ENCODE data around the gene KLHL29. TPM values are rescaled to one million over a fixed set of nuclear protein-coding genes. Genes with fewer than 3 reads are reported as not detected.

The KLHL29 gene
- total RNA-seq, 2 donors from 2014 or later, result 2.0 to 2.9 TPM

GRCh38 chr2:23544589-23545295 lies 159.8 kb downstream of the KLHL29 start:
- Histone ChIP-seq H3K4me3 (no peak overlapping the region), H3K27me3 (no peaks in the 10 kb centered on the region), H3K36me3 (no peaks in the 10 kb centered on the region), H3K9ac (ENCODE audit: low read depth in 2 of 2, low read length in 2 of 2) (no peak overlapping the region), H3K9me3 (no peaks in the 10 kb centered on the region), H3K27ac (no peak overlapping the region), H3K4me1 (no peaks in the 10 kb centered on the region)
- intact Hi-C loops (cut with DNase I), result no loop called here
- TF ChIP-seq, protein P1, sequence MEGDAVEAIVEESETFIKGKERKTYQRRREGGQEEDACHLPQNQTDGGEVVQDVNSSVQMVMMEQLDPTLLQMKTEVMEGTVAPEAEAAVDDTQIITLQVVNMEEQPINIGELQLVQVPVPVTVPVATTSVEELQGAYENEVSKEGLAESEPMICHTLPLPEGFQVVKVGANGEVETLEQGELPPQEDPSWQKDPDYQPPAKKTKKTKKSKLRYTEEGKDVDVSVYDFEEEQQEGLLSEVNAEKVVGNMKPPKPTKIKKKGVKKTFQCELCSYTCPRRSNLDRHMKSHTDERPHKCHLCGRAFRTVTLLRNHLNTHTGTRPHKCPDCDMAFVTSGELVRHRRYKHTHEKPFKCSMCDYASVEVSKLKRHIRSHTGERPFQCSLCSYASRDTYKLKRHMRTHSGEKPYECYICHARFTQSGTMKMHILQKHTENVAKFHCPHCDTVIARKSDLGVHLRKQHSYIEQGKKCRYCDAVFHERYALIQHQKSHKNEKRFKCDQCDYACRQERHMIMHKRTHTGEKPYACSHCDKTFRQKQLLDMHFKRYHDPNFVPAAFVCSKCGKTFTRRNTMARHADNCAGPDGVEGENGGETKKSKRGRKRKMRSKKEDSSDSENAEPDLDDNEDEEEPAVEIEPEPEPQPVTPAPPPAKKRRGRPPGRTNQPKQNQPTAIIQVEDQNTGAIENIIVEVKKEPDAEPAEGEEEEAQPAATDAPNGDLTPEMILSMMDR (IDR thresholded peaks at IDR 0.05), result no peak
- DNase-seq, result no peak

DNA sequence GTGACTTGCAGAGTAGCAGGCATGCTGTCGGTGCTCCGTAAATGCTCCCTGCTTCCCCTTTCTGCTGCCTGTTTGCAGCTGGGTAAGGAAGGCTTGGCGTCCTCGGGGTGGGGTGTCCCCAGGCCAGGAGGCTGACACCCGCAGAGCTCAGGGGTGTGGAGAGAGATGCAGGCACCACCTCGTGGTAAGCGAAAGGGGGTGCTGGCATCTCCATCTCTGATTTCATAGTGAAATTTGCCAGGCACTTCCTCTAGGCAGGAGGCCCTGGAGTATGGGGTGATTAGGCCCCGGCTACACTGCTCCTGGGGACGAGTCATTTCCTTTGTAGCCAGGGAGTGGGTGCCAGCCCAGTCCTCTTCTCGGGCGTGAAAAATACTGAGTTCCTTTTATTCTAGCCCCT lies 160.4 kb downstream of the KLHL29 start:
- intact Hi-C loops (cut with DNase I), result no loop called here
- no peaks in the 10 kb centered on the region for H3K27me3 ChIP-seq
- no peak overlapping the region for H3K9ac ChIP-seq (ENCODE audit: low read depth in 2 of 2, low read length in 2 of 2)
- H3K27ac ChIP-seq, result no peak overlapping the region
- DNase-seq, result no peak
- no peaks in the 10 kb centered on the region for H3K4me1 ChIP-seq
- H3K9me3 ChIP-seq, result no peaks in the 10 kb centered on the region
- no peak overlapping the region for H3K4me3 ChIP-seq
- TF ChIP-seq, protein P1 (IDR thresholded peaks at IDR 0.05), result no peak
- H3K36me3 ChIP-seq, result no peaks in the 10 kb centered on the region

GRCh38 chr2:23545811-23546210 lies 160.8 kb downstream of the KLHL29 start:
- no peaks in the 10 kb centered on the region for H3K9me3 ChIP-seq
- H3K9ac ChIP-seq (ENCODE audit: low read depth in 2 of 2, low read length in 2 of 2), result no peak overlapping the region
- no peak for DNase-seq
- H3K27ac ChIP-seq, result no peak overlapping the region
- no peak overlapping the region for H3K4me3 ChIP-seq
- no peaks in the 10 kb centered on the region for H3K4me1 ChIP-seq
- H3K36me3 ChIP-seq, result no peaks in the 10 kb centered on the region
- TF ChIP-seq, protein P1 (IDR thresholded peaks at IDR 0.05), result no peak
- intact Hi-C loops (cut with DNase I), result no loop called here
- H3K27me3 ChIP-seq, result no peaks in the 10 kb centered on the region

DNA sequence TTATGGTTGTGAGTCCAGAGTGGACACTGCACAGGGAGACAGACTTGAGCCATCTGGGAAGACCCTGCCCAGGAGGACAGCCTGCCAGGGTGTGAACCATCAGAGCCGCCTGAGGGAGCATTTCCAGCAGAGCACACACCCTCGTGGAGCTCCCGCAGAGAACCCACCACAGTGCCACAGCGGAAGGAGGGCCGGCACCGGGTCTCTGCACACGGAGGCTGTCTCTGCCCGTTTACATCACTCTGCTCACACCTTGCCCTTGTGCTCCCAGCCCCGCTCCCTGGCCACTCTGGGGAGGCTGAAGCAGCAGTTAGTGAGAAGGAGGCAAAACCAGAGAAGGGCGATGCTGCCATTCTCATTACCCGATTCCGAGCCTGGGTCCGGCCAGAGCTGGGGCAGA lies 161.9 kb downstream of the KLHL29 start:
- Histone ChIP-seq H3K4me3 (no peak overlapping the region), H3K27ac (no peak overlapping the region), H3K4me1 (no peaks in the 10 kb centered on the region), H3K9me3 (no peaks in the 10 kb centered on the region), H3K9ac (ENCODE audit: low read depth in 2 of 2, low read length in 2 of 2) (no peak overlapping the region), H3K27me3 (no peaks in the 10 kb centered on the region), H3K36me3 (no peaks in the 10 kb centered on the region)
- TF ChIP-seq, protein P1 (IDR thresholded peaks at IDR 0.05), result no peak
- DNase-seq, result no peak
- intact Hi-C loops (cut with DNase I), result no loop called here

DNA sequence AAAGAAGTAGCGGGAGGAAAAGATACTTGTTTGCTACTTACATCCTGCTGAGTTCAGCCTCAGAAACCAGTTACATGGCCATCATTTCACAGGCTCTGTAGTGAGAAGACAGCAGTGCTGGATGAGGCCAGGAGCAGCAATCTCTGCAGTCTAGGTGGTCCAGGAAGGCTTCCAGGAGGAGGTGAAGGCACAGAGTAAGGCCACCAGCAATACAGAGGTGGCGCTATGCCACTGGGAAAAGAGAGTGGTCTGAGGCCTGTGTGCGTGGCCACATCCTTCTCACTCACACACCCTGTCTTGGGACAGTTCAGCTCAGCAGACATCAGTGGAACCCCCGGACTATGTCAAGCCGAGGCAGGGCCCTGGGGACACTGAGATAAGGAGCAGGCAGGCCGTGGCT lies 162.7 kb downstream of the KLHL29 start:
- TF ChIP-seq, protein P1 (IDR thresholded peaks at IDR 0.05), result no peak
- Histone ChIP-seq H3K9me3 (no peaks in the 10 kb centered on the region), H3K36me3 (no peaks in the 10 kb centered on the region), H3K27me3 (no peaks in the 10 kb centered on the region), H3K9ac (ENCODE audit: low read depth in 2 of 2, low read length in 2 of 2) (no peak overlapping the region), H3K4me1 (no peaks in the 10 kb centered on the region), H3K4me3 (no peak overlapping the region), H3K27ac (no peak overlapping the region)
- intact Hi-C loops (cut with DNase I), result no loop called here
- no peak for DNase-seq

All from colonic mucosa (tissue), 4 donors.